Stimulated activated CD4-positive, alpha-beta T cell treated with anti-CD3 and anti-CD28 coated beads, Interleukin-1b, Interleukin-23, amount 100 ng/mL, for 24 hours (primary cell): ENCODE data around the gene RCAN2.

Experiments
- DNase-seq, 4 experiments: peaks; one replicate each; pipeline ENCODE4 v3.0.0-alpha.2; 2020; ENCODE audit warnings: low read depth in 4 of 4, low spot score in 1 of 4

RCAN2 gene

DNA sequence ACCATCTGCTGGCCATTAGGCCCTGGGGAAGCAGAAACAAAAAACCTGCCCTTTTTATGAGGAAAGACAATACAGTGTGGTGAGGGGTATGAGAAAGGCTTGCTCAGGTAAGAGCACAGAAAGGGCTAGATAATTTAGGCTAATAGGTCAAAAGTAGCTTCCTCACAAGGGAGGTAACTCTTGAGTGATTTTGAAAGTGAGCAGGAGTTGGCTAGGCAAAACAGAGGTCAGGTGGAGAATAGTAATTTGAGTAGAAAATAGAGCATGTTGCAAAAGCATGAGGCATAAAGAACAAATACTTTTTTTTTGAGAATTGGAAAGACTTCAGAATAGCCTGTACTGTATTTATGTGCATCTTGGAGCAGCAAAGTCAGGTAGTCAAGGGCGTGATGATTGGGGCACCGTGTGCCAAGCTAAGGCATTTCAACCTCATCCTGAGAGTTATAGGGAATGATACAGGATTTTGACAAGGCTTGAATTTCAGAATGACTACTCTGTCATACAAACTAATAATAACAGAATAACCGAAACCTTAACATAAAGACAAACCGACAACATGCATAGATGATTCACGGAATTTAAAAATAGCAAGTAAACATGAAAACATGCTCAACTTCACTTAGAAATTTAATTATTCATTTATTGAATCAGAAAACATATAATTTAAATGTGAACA lies 197.5 kb downstream of the RCAN2 start:
- no peak for DNase-seq

DNA sequence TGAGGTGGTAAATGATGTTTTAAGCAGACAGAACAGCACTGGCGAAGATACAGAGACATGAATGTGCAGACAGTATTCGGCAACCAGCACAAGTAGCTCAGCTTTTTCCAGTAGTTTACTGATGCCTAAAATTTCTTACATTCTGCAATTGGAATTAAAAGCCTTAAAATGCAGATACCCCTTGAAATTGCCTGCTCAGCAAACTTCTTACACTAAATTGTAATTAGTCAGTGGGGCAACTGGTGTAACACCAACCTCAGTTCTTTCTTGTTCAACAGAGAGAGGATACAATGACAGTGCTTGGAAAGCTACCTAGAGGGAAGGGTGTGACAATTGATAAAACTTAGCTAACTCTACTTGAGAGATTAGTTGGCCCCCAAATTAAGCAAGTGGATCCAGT lies 199.4 kb downstream of the RCAN2 start:
- no peak for DNase-seq

DNA sequence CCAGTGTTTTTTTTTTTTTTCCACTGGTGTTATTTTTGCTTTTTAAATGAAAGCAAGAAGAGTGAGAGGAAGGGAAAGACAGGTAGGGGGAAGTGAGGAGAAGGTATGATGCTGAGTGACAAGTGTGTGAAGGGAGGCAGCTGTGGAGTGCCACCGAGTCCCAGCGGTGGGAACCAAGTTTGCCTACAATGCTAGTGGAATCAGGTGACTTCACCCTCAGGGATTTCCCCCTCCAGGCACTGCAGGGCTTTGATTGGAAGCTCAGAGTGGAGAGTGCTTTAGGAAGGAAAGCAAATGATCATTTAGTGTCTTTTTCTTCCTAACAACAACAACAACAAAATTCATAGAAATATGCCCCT lies 200.0 kb downstream of the RCAN2 start:
- no peak for DNase-seq

DNA sequence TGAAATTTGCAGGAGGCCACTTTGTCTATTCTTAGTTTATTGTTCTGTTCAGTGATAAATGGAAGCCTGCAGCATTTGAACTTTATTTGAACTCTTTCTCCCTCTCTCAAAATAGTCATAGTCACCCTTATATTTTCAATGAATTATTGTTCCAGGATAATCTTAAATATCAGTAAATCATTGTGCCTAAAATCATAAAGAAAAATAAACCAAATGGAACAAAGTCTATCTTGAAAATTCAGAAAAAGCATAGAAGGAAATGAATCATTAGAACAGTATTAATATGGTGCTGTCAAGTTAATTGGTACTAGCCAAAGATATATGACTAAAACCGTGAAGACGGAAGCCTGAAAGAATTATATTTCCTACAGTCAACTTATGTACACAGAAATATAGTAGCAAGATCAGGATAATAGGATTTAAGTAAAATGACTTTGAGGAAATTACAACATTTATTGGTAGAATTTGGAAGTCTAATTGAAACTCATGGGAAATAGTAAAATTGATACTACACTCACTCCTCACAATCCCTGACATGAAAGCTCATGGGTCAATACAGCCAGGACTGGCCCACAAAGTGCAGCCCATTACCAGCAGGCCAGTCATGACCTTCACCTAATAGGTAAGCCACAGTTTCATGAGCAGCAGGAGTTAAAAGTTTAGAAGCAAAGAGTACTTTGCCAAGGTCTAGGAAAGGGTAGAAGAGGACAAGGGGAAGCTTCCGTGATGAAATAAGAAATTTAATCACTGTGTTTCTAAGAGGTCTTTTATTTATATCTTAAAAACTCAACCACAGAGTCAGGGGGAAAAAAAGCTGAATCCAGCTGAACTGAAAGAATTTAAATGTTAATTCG lies 200.6 kb downstream of the RCAN2 start:
- DNase-seq: no peak

DNA sequence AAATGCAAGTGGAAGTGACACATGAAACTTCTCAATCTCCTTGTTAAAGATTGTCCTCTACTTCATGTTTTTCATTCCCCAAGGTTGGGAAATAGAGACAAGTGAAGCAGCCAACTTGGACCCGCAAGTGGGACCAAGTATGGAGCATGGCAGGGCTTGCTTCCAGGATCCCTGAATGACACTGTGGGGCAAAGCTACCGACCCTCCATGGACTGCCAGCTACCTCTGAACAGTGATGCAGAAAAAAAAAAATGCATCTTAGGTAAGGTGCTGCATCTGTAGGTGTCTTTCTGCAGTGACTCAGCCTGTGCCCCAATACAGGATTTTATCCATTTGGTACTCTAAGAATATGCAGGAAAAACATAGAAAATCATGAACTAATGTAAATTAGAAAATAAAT lies 201.4 kb downstream of the RCAN2 start:
- DNase-seq: no peak

DNA sequence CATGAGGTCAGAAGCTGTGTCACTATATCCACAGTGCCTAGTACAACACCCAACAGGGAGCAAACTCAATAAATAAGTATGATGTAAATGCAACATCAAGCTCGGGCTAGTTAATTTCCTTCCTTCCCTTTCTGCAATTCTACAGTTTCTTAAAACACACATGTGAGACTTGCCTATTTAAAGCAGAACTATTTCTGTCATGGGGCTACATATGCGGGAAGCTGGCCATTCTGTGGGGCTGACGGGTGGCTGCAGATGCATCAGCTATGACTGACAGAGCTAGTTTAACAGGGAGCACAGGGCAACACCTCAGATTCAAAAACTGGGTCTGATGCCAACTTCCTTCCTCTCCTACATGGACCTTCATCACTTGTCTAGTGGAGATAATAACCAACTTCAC lies 202.4 kb downstream of the RCAN2 start:
- DNase-seq: no peak

DNA sequence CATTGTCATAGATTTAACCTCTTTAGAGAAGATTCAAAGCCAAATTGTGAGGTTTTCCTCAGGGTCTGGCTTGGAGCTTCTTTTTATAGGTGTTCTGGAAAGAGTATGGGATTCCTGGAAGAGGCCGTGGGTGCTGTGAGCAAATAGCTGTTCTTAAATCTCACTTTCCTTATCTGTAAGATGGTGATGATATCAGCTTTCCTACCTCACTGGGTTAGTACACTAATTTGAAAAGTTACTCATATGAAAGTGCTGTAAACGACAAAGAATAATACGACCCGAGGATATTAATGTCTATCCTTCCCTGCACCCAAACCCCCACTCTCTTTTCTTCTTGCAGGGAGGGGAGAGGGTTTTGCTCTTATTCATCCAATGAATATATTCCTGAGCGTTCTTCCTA lies 203.6 kb downstream of the RCAN2 start:
- DNase-seq: no peak

DNA sequence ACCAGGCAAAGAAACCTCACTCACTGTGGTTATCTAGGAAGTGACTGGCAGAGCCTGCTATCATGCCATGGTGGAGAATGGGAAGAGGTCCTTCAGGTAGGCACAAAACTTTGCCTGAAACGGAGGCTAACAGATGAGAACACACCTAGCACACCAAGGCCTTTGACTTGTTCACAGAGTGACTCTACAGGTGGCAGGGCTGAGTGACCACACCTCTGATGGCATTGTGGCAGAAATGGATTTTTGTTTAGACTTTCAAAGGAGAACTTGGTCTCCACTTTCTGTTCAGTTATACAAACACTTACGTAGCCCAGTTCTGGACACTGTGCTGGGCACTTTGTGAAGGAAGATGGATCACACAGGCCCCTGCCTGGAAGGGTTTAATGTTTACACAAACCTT lies 204.2 kb downstream of the RCAN2 start:
- no peak for DNase-seq

DNA sequence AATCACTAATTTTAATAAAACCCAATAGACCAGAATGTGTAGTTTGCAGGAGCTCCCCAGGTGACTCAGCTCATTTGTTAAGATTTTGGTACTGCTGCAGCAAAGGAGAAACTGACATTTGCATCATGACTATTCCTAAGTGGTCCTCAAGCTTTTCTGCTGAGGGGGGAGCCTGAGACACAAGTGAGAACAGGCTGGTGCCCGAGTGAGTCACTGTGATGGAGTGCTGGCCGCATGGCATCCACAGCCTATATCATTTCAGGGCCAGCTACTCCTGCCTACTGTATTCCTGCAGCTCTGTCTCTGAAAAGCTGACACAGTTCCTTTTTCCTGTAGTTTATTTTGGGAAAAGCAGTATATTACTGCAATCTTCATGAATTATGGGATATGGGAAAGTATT lies 206.8 kb downstream of the RCAN2 start:
- no peak for DNase-seq

DNA sequence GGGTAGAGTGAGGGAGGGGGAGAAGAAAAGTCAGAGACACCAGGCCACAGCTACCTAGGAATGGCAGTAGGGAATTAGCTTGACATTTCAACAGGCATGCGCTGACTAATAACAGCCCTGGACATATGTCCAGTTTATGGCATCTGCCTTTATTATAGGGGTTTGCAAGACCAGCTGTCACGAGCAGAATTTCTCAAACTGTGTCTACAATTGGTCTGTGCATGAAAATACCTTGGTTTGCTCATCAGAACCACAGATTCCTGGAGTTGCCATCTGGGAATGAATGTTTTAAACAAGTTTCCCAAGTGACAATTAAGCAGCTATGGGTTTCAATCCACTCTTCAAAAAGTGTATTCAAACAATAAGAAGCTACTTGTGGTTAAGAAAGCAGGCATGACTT lies 210.1 kb downstream of the RCAN2 start:
- no peak for DNase-seq

DNA sequence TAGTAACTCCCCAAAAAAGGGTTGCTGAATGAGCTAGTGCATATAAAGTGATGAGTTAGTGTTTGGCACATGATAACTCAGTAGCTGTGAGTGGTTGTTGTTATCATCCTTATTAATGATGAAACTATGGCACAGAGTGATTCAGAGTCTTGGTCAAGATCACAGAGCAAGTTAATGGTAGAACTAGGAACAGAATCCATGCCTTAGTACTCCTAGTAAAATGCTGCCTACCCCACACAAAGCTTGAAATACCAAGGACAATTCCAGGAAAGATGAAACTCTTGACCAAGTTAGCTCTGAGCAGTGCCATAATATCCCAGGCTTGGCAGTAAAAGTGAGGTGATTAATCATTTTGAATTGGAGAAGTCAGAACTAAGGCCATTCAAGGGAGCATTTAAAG lies 211.4 kb downstream of the RCAN2 start:
- DNase-seq: no peak

DNA sequence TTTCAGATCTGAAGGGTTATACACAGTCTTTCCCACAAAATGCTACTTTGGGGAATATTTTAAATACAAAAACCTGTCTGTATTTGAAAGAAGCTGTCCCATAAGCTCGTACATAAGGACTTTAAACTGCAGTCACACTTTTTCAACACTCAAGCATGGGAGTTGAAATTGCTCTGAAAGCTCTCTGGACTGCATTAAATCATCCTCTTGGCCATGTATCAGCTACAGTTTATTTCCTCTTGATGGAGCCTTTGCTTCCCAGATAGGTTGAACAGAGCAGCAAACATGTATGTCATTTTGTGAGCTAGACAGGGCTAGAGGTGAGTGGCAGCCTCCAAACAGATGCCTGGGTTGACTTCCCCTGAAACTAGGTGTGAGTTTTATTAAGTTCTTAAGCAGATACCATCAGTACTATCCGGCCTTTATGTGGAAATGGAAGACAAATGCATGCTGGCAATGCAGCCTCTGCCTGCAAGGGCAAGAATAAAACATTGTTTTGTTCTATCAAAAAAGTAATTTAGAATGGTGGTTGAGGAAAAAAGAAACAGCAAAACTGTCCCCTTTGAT lies 214.6 kb downstream of the RCAN2 start:
- no peak for DNase-seq

DNA sequence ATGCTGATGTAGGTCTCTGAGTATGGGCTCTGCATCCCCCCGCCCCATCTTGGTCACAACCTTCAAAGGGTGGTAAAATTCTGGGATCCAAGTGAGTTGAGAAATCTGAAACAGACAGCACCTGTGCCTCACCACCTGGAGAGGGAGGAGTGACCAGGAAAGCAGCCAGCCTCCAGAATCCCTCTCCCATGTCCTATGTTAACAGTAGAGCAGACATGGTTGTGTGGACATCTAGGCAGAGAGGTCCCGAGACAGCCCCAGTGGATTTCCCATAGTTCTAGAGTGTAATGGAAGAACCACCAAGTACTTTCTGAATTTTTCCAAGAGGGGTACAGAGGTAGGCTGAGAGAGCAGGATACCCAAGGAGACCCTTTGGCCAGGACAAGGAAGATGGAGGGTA lies 216.7 kb downstream of the RCAN2 start:
- DNase-seq: no peak

DNA sequence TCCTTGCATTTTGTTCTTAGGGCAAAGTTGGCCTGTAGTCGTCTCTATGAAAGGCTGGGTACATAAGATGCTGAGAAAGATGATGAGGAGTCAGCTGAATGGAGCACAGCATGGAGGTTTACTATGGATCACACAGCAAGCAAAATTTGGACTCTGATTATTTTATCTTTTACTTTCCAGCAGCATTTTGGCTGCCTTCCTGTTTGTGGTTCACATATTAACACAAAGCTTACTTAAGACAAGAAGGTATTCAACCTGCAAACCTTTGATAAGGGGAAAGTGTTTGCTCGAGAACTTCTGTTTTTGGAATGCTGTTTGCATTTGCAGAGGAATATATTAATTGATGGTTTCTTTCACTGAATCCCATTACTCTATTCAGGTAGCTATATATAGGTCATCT lies 217.3 kb downstream of the RCAN2 start:
- no peak for DNase-seq

DNA sequence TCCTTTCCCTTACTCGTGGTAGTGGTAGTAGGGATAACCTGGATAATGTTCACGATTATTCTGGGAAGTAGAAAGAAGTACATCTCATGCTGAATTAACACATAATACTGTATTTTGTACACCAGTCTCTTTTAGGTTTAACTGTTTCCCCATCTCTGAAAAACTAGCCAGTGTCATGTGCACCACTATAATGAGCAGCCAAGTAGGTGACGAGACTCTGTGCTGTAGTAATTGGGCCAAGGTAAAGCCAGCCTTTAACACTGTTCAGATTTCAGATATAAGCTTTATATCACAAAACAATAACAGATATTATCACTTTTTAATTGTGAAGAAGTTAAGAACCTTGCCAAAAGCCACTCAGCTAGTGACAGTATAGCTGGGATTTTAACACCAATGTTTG lies 219.5 kb downstream of the RCAN2 start:
- no peak for DNase-seq

DNA sequence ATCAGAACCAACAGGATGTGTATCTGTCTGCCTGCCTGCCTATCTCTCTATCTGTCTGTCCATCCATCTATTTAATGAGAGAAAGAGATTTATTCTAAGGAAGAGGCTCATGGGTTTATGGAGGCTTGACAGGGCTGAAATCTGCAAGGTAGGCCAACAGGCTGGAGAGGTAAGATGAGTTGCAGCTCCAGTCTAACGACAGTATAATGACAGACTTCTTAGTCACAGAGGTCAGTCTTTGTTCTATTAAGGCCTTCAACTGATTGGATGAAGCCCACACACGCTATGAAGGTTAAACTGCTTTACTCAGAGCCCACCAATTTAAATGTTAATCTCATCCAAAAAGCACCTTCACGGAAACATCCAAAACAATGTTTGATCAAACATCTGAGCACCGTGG lies 220.1 kb downstream of the RCAN2 start:
- no peak for DNase-seq

DNA sequence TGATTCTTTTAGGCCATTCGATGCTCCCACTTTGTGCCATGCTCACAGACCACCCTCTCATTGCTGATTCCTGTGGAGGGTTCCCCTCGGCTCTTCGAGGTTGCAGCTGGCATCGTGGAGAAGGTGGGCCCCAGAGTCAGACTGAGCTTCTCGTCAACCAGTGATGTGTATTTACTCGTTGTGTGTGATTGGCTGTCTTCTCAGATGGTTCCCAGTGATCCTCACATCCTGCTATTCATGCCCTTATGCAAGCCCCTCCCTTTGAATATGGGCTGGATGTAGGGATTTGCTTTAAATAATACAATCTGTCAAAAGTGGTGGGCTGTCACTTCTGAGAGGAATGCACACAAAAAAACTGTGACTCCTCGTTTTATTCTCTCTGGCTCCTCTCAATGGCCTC lies 220.9 kb downstream of the RCAN2 start:
- no peak for DNase-seq

DNA sequence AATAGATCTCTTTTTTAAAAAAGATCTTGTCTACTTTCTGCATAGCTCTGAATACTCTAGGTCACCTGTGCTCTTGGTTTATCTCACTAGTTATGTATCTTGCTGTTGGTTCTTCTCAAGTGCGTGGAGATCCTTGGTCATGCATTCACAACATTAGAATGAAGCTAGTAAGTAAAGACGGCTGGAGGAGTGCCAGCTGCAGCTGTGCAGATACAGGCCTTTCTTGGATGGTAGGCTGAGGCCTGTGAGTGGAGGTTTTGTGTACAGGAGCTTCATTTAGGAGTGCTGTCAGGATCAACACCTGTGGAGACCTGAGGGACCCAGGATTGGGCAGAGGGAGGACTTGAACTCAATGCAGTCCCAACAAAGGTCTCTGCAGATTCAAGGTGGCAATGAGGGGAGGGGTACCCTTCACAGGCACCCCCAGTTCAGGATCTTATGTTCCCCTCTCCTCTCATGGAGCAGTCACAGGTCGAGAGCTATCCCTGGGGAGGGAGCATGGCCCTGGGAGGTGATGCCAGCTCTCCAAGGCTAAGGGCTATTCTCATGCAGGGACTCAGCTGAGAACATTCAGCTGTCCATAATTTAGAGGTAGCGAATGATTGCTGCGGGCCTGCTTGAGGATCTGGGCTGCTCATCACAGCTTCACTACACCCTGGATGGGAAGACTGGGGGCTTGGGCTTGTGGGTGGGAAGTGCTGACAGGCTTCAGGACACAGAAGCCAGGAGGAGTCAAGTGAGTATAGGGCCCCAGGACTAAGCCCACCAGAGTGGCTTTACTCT lies 221.6 kb downstream of the RCAN2 start:
- no peak for DNase-seq

DNA sequence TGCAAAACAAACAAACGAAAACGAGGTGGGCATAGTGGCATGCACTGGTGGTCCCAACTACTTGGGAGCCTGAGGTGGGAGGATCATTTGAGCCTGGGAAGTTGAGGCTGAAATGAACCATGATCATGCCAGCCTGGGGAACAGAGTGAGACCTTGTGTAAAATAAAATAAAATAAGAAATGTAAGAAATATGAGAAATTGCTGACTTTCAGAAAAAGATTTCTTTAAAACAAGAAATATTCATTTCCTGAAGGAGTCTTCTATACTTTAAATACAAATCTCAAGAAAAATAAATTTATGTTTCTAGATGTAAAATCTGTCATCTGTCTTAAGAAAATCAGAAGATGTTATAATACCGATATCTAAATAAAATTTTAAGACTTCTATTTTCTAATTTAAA lies 223.7 kb downstream of the RCAN2 start:
- no peak for DNase-seq

DNA sequence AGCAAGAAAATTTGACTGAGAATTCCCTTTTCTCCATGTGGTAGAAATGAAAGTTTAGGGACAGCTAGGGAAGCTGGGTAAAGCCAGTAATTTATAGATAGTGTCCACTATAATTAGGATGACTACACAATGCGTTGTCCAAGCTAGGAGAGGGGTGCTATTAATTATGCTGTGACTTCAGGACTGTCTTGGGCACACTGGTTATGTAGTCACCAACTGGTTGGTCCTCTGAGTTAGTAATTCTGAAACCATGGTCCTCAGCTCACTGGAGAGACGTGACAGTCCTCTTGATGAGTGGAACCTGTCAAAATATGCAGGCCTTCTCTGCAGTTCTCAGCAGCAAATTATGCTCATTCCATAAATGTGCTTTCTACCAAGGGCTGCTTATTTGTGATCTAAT lies 225.9 kb downstream of the RCAN2 start:
- DNase-seq: no peak

DNA sequence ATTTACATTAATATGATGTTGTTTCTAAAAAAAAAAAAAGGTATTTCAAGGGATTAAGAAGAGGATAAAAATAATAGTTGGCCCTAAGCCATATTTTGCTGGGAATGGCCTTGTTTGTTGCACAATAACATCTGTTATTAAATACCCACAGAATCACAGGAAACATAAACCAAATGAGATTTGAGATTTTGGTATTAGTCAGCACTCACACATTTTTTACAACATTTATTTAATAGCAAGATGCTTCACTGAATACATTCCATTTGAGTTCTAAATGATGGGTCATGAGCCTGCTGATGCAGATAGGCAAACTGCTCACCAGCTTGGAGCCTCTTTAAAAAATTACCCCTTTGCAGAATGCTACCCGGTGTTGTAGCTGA lies 227.6 kb downstream of the RCAN2 start:
- DNase-seq: no peak
